Left ventricle myocardium inferior (tissue), 1 donor: Measurements from ENCODE around the gene RAB18. TPM values are rescaled to one million over a fixed set of nuclear protein-coding genes. Genes with fewer than 3 reads are reported as not detected.

ENCODE experiments used
- DNase-seq: peaks from one replicate; pipeline ENCODE4 v3.0.0-alpha.2; 2020
- H3K27ac ChIP-seq: fragments of 200-600 bp; replicated peaks from 2 replicates; pipeline ENCODE4 v1.8.0; 2021
- H3K27me3 ChIP-seq: fragments of 200-600 bp; 2 replicates; pipeline ENCODE4 v1.8.0; 2021; ENCODE audit warnings: low read depth
- H3K36me3 ChIP-seq: fragments of 200-600 bp; 2 replicates; pipeline ENCODE4 v1.8.0; 2021
- H3K4me1 ChIP-seq: fragments of 200-600 bp; 2 replicates; pipeline ENCODE4 v1.8.0; 2021
- H3K4me3 ChIP-seq: fragments of 200-600 bp; 2 replicates; pipeline ENCODE4 v1.8.0; 2021; ENCODE audit warnings: mild to moderate bottlenecking, moderate library complexity
- H3K9me3 ChIP-seq: fragments of 200-600 bp; replicated peaks from 2 replicates; pipeline ENCODE4 v1.8.0; 2021
- CTCF ChIP-seq: fragments of 200-600 bp; IDR thresholded peaks from 2 replicates; pipeline ENCODE4 v1.8.0; 2021; ENCODE audit warnings: antibody characterized with exemption, mild to moderate bottlenecking, borderline replicate concordance
- intact Hi-C: fragments of 100-400 bp; cut with micrococcal nuclease; formaldehyde crosslinking; loops from one replicate; pipeline ENCODE4 v1.11.0; 2022
- total RNA-seq: library from RNA; stranded (reverse); fragmentation: NEBNext Ultra II Directional; extraction: Animal tissue kit (Norgen Biotek cat#: 25700); gene quantifications from one replicate; pipeline ENCODE4 v1.2.1, GENCODE V29; 2021
- donor health status: DM: no; HTN: yes; CAD: no; lungs with severe emphysema.

RAB18 gene
- total RNA-seq, 1 donor from 2014 or later, result 145 TPM

- Histone ChIP-seq H3K4me1 (peaks cover 1% of the 10 kb centered on the region), H3K9me3 (no peaks in the 10 kb centered on the region), H3K4me3 (no peak overlapping the region), H3K36me3 (peaks cover 56% of the 10 kb centered on the region), H3K27ac (no peak overlapping the region), H3K27me3 (no peaks in the 10 kb centered on the region)
- intact Hi-C loops, result no loop called here
- no peak for TF ChIP-seq CTCF
- no peak for DNase-seq
These were observed 33.1 kb downstream of the RAB18 start for GRCh38 chr10:27537166-27537565.

- H3K36me3 ChIP-seq, result peaks cover 62% of the 10 kb centered on the region
- intact Hi-C loops, result no loop called here
- TF ChIP-seq CTCF, result no peak
These were observed 33.7 kb downstream of the RAB18 start for GRCh38 chr10:27537787-27538186.

GRCh38 chr10:27540672-27541071 lies 36.6 kb downstream of the RAB18 start:
- DNase-seq, result no peak
- H3K9me3 ChIP-seq, result no peaks in the 10 kb centered on the region

More at GRCh38 chr10:27537787-27538186, 33.7 kb downstream of the RAB18 start:
- H3K27ac ChIP-seq, result no peak overlapping the region
- no peak for DNase-seq
- H3K27me3 ChIP-seq, result no peaks in the 10 kb centered on the region
- H3K9me3 ChIP-seq, result no peaks in the 10 kb centered on the region
- H3K4me1 ChIP-seq, result no peaks in the 10 kb centered on the region
- no peak overlapping the region for H3K4me3 ChIP-seq

GRCh38 chr10:27541796-27542729 lies 38.0 kb downstream of the RAB18 start:
- Histone ChIP-seq H3K36me3 (peaks cover 58% of the 10 kb centered on the region), H3K4me1 (no peaks in the 10 kb centered on the region), H3K27me3 (no peaks in the 10 kb centered on the region), H3K27ac (no peak overlapping the region), H3K9me3 (no peaks in the 10 kb centered on the region), H3K4me3 (no peak overlapping the region)
- no peak for DNase-seq
- intact Hi-C loops, result no loop called here
- TF ChIP-seq CTCF, result no peak

More at GRCh38 chr10:27540672-27541071, 36.6 kb downstream of the RAB18 start:
- Histone ChIP-seq H3K27ac (no peak overlapping the region), H3K4me3 (no peak overlapping the region), H3K4me1 (no peaks in the 10 kb centered on the region), H3K36me3 (peaks cover 54% of the 10 kb centered on the region), H3K27me3 (no peaks in the 10 kb centered on the region)
- TF ChIP-seq CTCF, result no peak
- intact Hi-C loops, result no loop called here

GRCh38 chr10:27542812-27543211 lies 38.7 kb downstream of the RAB18 start:
- Histone ChIP-seq H3K4me1 (no peaks in the 10 kb centered on the region), H3K27ac (no peak overlapping the region), H3K9me3 (no peaks in the 10 kb centered on the region), H3K36me3 (peaks cover 56% of the 10 kb centered on the region), H3K4me3 (no peak overlapping the region), H3K27me3 (no peaks in the 10 kb centered on the region)
- TF ChIP-seq CTCF, result no peak
- intact Hi-C loops, result no loop called here
- no peak for DNase-seq
